Osteoblast (primary cell): ENCODE data around the gene FAM3A. TPM values are rescaled to one million over a fixed set of nuclear protein-coding genes. Genes with fewer than 3 reads are reported as not detected.

Experiments used
- DNase-seq: peaks from one replicate; pipeline ENCODE4 v3.0.0; 2011; ENCODE audit warnings: low spot score, mixed read lengths; ENCODE audit not compliant: insufficient read length; ENCODE audit errors: missing footprints
- H2AFZ ChIP-seq: 2 replicates; pipeline ENCODE4 v1.6.0; 2011; ENCODE audit warnings: mild to moderate bottlenecking, low read length
- H3K27ac ChIP-seq: 2 replicates; pipeline ENCODE4 v1.5.1; 2011; ENCODE audit warnings: mild to moderate bottlenecking, low read depth, low read length, moderate library complexity
- H3K27me3 ChIP-seq: 2 replicates; pipeline ENCODE4 v1.6.0; 2012; ENCODE audit warnings: mild to moderate bottlenecking, control low read depth, inconsistent platforms, low read length, moderate library complexity; ENCODE audit not compliant: insufficient read depth
- H3K36me3 ChIP-seq: 2 replicates; pipeline ENCODE4 v1.5.1; 2011; ENCODE audit warnings: mild to moderate bottlenecking, low read length, control low read depth, moderate library complexity; ENCODE audit not compliant: insufficient read depth
- H3K4me1 ChIP-seq: 2 replicates; pipeline ENCODE4 v1.5.1; 2011; ENCODE audit warnings: mild to moderate bottlenecking, low read length, control low read depth, moderate library complexity; ENCODE audit not compliant: insufficient read depth
- H3K4me2 ChIP-seq: 2 replicates; pipeline ENCODE4 v1.6.0; 2011; ENCODE audit warnings: mild to moderate bottlenecking, low read length; ENCODE audit not compliant: insufficient read depth
- H3K4me3 ChIP-seq: fragments of 200-600 bp; sonication (generic); 3 replicates; pipeline ENCODE4 v1.5.1; 2012; ENCODE audit warnings: mild to moderate bottlenecking, low read length, inconsistent platforms; ENCODE audit not compliant: insufficient read depth
- H3K79me2 ChIP-seq: 2 replicates; pipeline ENCODE4 v1.6.0; 2012; ENCODE audit warnings: mild to moderate bottlenecking, low read length, control low read depth, inconsistent platforms; ENCODE audit not compliant: insufficient read depth
- H3K9me3 ChIP-seq: 2 replicates; pipeline ENCODE4 v1.5.1; 2011; ENCODE audit warnings: low read depth, low read length, control low read depth
- H4K20me1 ChIP-seq: 2 replicates; pipeline ENCODE4 v1.6.0; 2012; ENCODE audit warnings: mild to moderate bottlenecking, low read length, control low read depth; ENCODE audit not compliant: insufficient read depth
- total RNA-seq: library from RNA; depleted of rRNA; stranded (reverse); fragments of >200 nt; gene quantifications from 2 replicates; pipeline ENCODE4 v1.2.3, GENCODE V29; 2012
- TF ChIP-seq, protein P1 (sequence below): IDR thresholded peaks from 2 replicates; pipeline ENCODE4 v1.5.1; 2011; ENCODE audit warnings: mild to moderate bottlenecking, low read depth, low read length, moderate library complexity; ENCODE audit errors: extremely low read depth

Gene FAM3A
- total RNA-seq, 1 donor: 21.4 TPM

- H3K36me3 ChIP-seq: peaks cover 30% of the 10 kb centered on the region
- TF ChIP-seq, protein P1, sequence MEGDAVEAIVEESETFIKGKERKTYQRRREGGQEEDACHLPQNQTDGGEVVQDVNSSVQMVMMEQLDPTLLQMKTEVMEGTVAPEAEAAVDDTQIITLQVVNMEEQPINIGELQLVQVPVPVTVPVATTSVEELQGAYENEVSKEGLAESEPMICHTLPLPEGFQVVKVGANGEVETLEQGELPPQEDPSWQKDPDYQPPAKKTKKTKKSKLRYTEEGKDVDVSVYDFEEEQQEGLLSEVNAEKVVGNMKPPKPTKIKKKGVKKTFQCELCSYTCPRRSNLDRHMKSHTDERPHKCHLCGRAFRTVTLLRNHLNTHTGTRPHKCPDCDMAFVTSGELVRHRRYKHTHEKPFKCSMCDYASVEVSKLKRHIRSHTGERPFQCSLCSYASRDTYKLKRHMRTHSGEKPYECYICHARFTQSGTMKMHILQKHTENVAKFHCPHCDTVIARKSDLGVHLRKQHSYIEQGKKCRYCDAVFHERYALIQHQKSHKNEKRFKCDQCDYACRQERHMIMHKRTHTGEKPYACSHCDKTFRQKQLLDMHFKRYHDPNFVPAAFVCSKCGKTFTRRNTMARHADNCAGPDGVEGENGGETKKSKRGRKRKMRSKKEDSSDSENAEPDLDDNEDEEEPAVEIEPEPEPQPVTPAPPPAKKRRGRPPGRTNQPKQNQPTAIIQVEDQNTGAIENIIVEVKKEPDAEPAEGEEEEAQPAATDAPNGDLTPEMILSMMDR: no peak
- no peak overlapping the region for H3K27ac ChIP-seq
- H3K27me3 ChIP-seq: no peaks in the 10 kb centered on the region
- DNase-seq: no peak
- H2AFZ ChIP-seq: no peak overlapping the region
- H3K4me1 ChIP-seq: no peaks in the 10 kb centered on the region
- H3K9me3 ChIP-seq: no peaks in the 10 kb centered on the region
- peaks cover 27% of the 10 kb centered on the region for H4K20me1 ChIP-seq
- no peak overlapping the region for H3K4me2 ChIP-seq
- H3K4me3 ChIP-seq: no peak overlapping the region
- peaks cover 29% of the 10 kb centered on the region for H3K79me2 ChIP-seq
Observed at GRCh38 chrX:154466036-154466435, 50.0 kb downstream of the FAM3A start.

DNA sequence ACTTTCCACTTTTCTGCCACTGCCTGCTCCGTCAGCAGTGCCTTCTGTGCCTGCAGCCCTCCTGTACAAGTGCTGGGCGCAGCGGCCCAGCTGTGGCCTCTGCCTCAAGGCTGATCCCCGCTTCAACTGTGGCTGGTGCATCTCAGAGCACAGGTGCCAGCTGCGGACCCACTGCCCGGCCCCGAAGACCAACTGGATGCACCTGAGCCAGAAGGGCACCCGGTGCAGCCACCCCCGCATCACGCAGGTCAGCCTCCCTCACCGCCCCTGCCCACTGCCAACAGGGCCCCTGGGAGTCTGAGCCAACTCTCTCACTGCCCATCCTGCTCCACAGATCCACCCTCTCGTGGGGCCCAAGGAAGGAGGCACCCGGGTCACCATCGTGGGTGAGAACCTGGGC, 50.4 kb downstream of the FAM3A start:
- no peaks in the 10 kb centered on the region for H3K27me3 ChIP-seq
- TF ChIP-seq, protein P1: no peak
- no peaks in the 10 kb centered on the region for H3K4me1 ChIP-seq
- no peaks in the 10 kb centered on the region for H3K9me3 ChIP-seq
- no peak overlapping the region for H2AFZ ChIP-seq
- H3K4me2 ChIP-seq: no peak overlapping the region
- no peak overlapping the region for H3K4me3 ChIP-seq
- peaks cover 32% of the 10 kb centered on the region for H3K36me3 ChIP-seq
- no peak for DNase-seq
- peaks cover 33% of the 10 kb centered on the region for H3K79me2 ChIP-seq
- H4K20me1 ChIP-seq: peaks cover 31% of the 10 kb centered on the region
- no peak overlapping the region for H3K27ac ChIP-seq

DNA sequence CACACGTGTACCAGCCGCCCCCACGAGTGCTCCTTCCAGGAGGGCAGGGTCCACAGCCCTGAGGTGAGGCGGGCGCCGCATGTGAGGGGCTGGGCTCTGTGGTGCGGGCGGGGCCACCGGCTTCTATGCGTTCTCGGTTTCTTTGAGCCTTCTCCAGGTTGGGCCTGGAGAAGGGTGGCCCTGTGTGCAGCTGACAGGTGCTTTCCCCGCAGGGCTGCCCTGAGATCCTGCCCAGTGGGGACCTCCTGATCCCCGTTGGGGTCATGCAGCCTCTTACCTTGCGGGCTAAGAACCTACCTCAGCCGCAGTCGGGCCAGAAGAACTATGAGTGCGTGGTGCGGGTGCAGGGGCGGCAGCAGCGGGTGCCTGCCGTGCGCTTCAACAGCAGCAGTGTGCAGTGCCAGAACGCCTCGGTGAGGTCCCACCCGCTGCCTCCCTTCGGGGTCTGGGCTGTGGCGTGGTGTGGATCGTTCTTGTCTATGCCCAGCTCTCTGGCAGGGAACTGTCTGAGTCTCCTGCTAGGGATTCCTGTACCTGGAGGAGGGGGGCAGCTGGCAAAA, 51.1 kb downstream of the FAM3A start:
- Histone ChIP-seq H3K4me2 (no peak overlapping the region), H3K4me3 (no peak overlapping the region), H3K27ac (no peak overlapping the region), H3K9me3 (no peaks in the 10 kb centered on the region), H3K4me1 (no peaks in the 10 kb centered on the region), H2AFZ (no peak overlapping the region), H3K36me3 (peaks cover 30% of the 10 kb centered on the region), H4K20me1 (peaks cover 36% of the 10 kb centered on the region), H3K79me2 (peaks cover 41% of the 10 kb centered on the region), H3K27me3 (no peaks in the 10 kb centered on the region)
- no peak for DNase-seq
- TF ChIP-seq, protein P1: no peak

GRCh38 chrX:154463611-154464220, 52.3 kb downstream of the FAM3A start:
- TF ChIP-seq, protein P1: no peak
- no peak overlapping the region for H2AFZ ChIP-seq
- peaks cover 4% of the 10 kb centered on the region for H3K4me1 ChIP-seq
- no peak overlapping the region for H3K4me3 ChIP-seq
- H3K9me3 ChIP-seq: no peaks in the 10 kb centered on the region
- no peaks in the 10 kb centered on the region for H3K27me3 ChIP-seq
- H3K27ac ChIP-seq: no peak overlapping the region
- no peak overlapping the region for H3K4me2 ChIP-seq
- H3K36me3 ChIP-seq: peaks cover 30% of the 10 kb centered on the region
- DNase-seq: no peak
- peaks cover 38% of the 10 kb centered on the region for H4K20me1 ChIP-seq
- peaks cover 51% of the 10 kb centered on the region for H3K79me2 ChIP-seq
